Keratinocyte (primary cell): ENCODE data around the gene B3GNT8. TPM values are rescaled to one million over a fixed set of nuclear protein-coding genes. Genes with fewer than 3 reads are reported as not detected.

Experiments used
- DNase-seq: peaks from one replicate; pipeline ENCODE4 v3.0.0-alpha.2; 2011; ENCODE audit warnings: low read depth, missing footprints, low spot score
- FAIRE-seq: peaks from 2 replicates; lab custom pipeline; 2011; peaks lifted over from hg19 to GRCh38; lab: Jason Lieb, UNC
- H2AFZ ChIP-seq: 2 replicates; pipeline ENCODE4 v1.6.0; 2012; ENCODE audit warnings: low read length, control low read depth, inconsistent platforms; ENCODE audit not compliant: control insufficient read depth
- H3K27ac ChIP-seq: 2 replicates; pipeline ENCODE4 v1.5.1; 2011; ENCODE audit warnings: low read length; ENCODE audit not compliant: control insufficient read depth, insufficient read depth
- H3K27me3 ChIP-seq: 3 replicates; pipeline ENCODE4 v1.6.0; 2011; ENCODE audit warnings: low read length; ENCODE audit not compliant: control insufficient read depth, insufficient read depth; ENCODE audit errors: extremely low read depth
- H3K36me3 ChIP-seq, 2 experiments: 2 replicates in 1 of 2; 3 replicates in 1 of 2; pipeline ENCODE4 v1.5.1; 2011; ENCODE audit warnings: low read length in 2 of 2, mild to moderate bottlenecking in 1 of 2; ENCODE audit not compliant: control insufficient read depth in 2 of 2, insufficient read depth in 2 of 2; ENCODE audit errors: extremely low read depth in 1 of 2
- H3K4me1 ChIP-seq: 3 replicates; pipeline ENCODE4 v1.5.1; 2011; ENCODE audit warnings: low read length; ENCODE audit not compliant: control insufficient read depth, insufficient read depth; ENCODE audit errors: extremely low read depth
- H3K4me2 ChIP-seq: 3 replicates; pipeline ENCODE4 v1.6.0; 2011; ENCODE audit warnings: low read depth, low read length; ENCODE audit not compliant: control insufficient read depth, insufficient read depth; ENCODE audit errors: extremely low read depth
- H3K4me3 ChIP-seq, 3 experiments: fragments of 200-600 bp in 1 of 3; sonication (generic) in 1 of 3; 2 replicates in 2 of 3; 3 replicates in 1 of 3; pipeline ENCODE4 v1.5.1; 2011 to 2016; ENCODE audit warnings: low read length in 3 of 3, mild to moderate bottlenecking in 3 of 3, control low read depth in 2 of 3, inconsistent platforms in 1 of 3, low read depth in 1 of 3, mixed read lengths in 1 of 3, mixed run types in 1 of 3, moderate library complexity in 1 of 3; ENCODE audit not compliant: control insufficient read depth in 2 of 3, insufficient read depth in 2 of 3; ENCODE audit errors: extremely low read depth in 1 of 3
- H3K79me2 ChIP-seq: 2 replicates; pipeline ENCODE4 v1.6.0; 2012; ENCODE audit warnings: low read length; ENCODE audit not compliant: control insufficient read depth, insufficient read depth
- H3K9ac ChIP-seq: 3 replicates; pipeline ENCODE4 v1.6.0; 2011; ENCODE audit warnings: low read length; ENCODE audit not compliant: control insufficient read depth, insufficient read depth; ENCODE audit errors: extremely low read depth
- H3K9me1 ChIP-seq: 3 replicates; pipeline ENCODE4 v1.6.0; 2011; ENCODE audit warnings: low read length; ENCODE audit not compliant: control insufficient read depth, insufficient read depth; ENCODE audit errors: extremely low read depth
- H3K9me3 ChIP-seq: 2 replicates; pipeline ENCODE4 v1.5.1; 2012; ENCODE audit warnings: low read depth, low read length; ENCODE audit not compliant: control insufficient read depth
- H4K20me1 ChIP-seq: 3 replicates; pipeline ENCODE4 v1.6.0; 2011; ENCODE audit warnings: low read length; ENCODE audit not compliant: control insufficient read depth, insufficient read depth; ENCODE audit errors: extremely low read depth
- EZH2 ChIP-seq: IDR thresholded peaks from one replicate; pipeline ENCODE4 v1.6.1; 2012; ENCODE audit warnings: inconsistent platforms, mild to moderate bottlenecking, low read length, moderate library complexity
- dilution Hi-C: fragments of 300-500 bp; cut with MboI; formaldehyde crosslinking; loops from one replicate; pipeline ENCODE4 v1.7.0; 2020; ENCODE audit warnings: low sequenced_read_pairs; ENCODE audit not compliant: extremely low pct_ligation_motif_present
- polyA plus RNA-seq, 5 experiments: library from polyadenylated mRNA; depleted of rRNA in 3 of 5; stranded (reverse) in 3 of 5; stranded (forward) in 1 of 5; unstranded in 1 of 5; fragments of >200 nt; gene quantifications; 1 replicate in 1 of 5; 2 replicates in 3 of 5; 3 replicates in 1 of 5; pipeline versions ENCODE4 v1.2.1 to v1.2.3, GENCODE V29; 2011 to 2012; ENCODE audit warnings: missing spikeins in 2 of 5, low read depth in 1 of 5, low replicate concordance in 1 of 5
- TF ChIP-seq, protein P1 (sequence below), 3 experiments: IDR thresholded peaks in 1 of 3; conservative IDR thresholded peaks in 1 of 3; optimal IDR thresholded peaks in 1 of 3; 2 replicates in 2 of 3; 3 replicates in 1 of 3; pipeline versions ENCODE3 to v1.5.1; 2011; ENCODE audit warnings: low read length in 3 of 3, mild to moderate bottlenecking in 3 of 3, moderate library complexity in 2 of 3, control low read depth in 1 of 3, inconsistent platforms in 1 of 3; ENCODE audit not compliant: insufficient read depth in 2 of 3; ENCODE audit errors: extremely low read depth in 1 of 3

The B3GNT8 gene
- polyA plus RNA-seq, 1 donor (not counting 4 experiments of a cell fraction or from before 2014, with no cell fraction given), result 0.97 TPM

DNA sequence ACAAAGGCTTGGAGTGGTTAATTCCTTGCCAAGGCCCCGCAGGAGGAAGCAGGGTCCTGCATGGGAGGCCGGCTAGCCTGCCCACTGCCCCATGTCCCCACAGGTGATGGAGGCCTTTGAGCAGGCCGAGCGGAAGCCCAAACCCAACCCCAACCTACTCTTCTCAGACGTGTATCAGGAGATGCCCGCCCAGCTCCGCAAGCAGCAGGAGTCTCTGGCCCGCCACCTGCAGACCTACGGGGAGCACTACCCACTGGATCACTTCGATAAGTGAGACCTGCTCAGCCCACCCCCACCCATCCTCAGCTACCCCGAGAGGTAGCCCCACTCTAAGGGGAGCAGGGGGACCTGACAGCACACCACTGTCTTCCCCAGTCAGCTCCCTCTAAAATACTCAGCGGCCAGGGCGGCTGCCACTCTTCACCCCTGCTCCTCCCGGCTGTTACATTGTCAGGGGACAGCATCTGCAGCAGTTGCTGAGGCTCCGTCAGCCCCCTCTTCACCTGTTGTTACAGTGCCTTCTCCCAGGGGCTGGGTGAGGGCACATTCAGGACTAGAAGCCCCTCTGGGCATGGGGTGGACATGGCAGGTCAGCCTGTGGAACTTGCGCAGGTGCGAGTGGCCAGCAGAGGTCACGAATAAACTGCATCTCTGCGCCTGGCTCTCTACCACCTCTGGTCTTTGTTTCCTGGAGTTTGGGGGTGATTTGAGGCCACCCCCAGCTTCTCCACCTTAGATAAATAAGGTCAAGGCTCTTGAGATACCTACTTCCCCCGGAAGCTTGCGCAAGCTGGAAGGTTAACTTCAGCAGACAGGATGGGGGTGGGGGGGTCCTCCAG, 2.6 kb downstream of the B3GNT8 start:
- Histone ChIP-seq H3K79me2 (peaks cover 1% of the 10 kb centered on the region), H3K4me1 (peaks cover 17% of the 10 kb centered on the region), H3K4me2 (no peak overlapping the region), H3K9me1 (no peaks in the 10 kb centered on the region), H3K9ac (no peak overlapping the region), H3K36me3 (peaks cover 13 to 14% of the 10 kb centered on the region in 2 experiments), H3K27me3 (no peaks in the 10 kb centered on the region), H2AFZ (no peak overlapping the region), H3K9me3 (no peaks in the 10 kb centered on the region), H4K20me1 (no peaks in the 10 kb centered on the region), H3K4me3 (no peak overlapping the region), H3K27ac (no peak overlapping the region)
- dilution Hi-C loops, result no loop called here
- DNase-seq (no peak), FAIRE-seq (no peak)
- TF ChIP-seq EZH2, result no peak
- TF ChIP-seq, protein P1, sequence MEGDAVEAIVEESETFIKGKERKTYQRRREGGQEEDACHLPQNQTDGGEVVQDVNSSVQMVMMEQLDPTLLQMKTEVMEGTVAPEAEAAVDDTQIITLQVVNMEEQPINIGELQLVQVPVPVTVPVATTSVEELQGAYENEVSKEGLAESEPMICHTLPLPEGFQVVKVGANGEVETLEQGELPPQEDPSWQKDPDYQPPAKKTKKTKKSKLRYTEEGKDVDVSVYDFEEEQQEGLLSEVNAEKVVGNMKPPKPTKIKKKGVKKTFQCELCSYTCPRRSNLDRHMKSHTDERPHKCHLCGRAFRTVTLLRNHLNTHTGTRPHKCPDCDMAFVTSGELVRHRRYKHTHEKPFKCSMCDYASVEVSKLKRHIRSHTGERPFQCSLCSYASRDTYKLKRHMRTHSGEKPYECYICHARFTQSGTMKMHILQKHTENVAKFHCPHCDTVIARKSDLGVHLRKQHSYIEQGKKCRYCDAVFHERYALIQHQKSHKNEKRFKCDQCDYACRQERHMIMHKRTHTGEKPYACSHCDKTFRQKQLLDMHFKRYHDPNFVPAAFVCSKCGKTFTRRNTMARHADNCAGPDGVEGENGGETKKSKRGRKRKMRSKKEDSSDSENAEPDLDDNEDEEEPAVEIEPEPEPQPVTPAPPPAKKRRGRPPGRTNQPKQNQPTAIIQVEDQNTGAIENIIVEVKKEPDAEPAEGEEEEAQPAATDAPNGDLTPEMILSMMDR (optimal IDR thresholded peaks at IDR 0.05 in 1 of 3, IDR thresholded peaks at IDR 0.05 in 1 of 3, conservative IDR thresholded peaks at IDR 0.05 in 1 of 3; ENCODE audit: extremely low read depth in 1 of 3, insufficient read depth in 2 of 3, low read length in 3 of 3), result no peak

- DNase-seq (no peak), FAIRE-seq (no peak)
- Histone ChIP-seq H3K9me3 (no peaks in the 10 kb centered on the region), H4K20me1 (no peaks in the 10 kb centered on the region), H3K4me1 (peaks cover 9% of the 10 kb centered on the region), H3K4me2 (no peak overlapping the region), H3K9ac (no peak overlapping the region), H3K4me3 (no peak overlapping the region), H3K79me2 (peaks cover 1% of the 10 kb centered on the region), H3K27ac (no peak overlapping the region), H2AFZ (no peak overlapping the region), H3K27me3 (no peaks in the 10 kb centered on the region), H3K36me3 (peaks cover 16 to 19% of the 10 kb centered on the region in 2 experiments), H3K9me1 (no peaks in the 10 kb centered on the region)
- TF ChIP-seq, protein P1 (optimal IDR thresholded peaks at IDR 0.05 in 1 of 3, IDR thresholded peaks at IDR 0.05 in 1 of 3, conservative IDR thresholded peaks at IDR 0.05 in 1 of 3; ENCODE audit: extremely low read depth in 1 of 3, insufficient read depth in 2 of 3, low read length in 3 of 3), result no peak
- dilution Hi-C loops, result no loop called here
These were observed 4.2 kb downstream of the B3GNT8 start for GRCh38 chr19:41422955-41423354.
